ENCODE data around the gene HLF. TPM values are rescaled to one million over a fixed set of nuclear protein-coding genes. Genes with fewer than 3 reads are reported as not detected.

HLF gene
- polyA plus RNA-seq, 3 donors, result not detected

GRCh38 chr17:55314784-55315491 is 50.2 kb downstream of the HLF start:
- Histone ChIP-seq H4K20me1 (ENCODE audit: insufficient read depth, low read length) (no peaks in the 10 kb centered on the region), H3K9ac (ENCODE audit: insufficient read depth, low read length, poor library complexity, severe bottlenecking) (no peak overlapping the region), H3K36me3 (replicated peaks in 1 of 2; ENCODE audit: control insufficient read depth in 1 of 2, insufficient read depth in 2 of 2, low read length in 2 of 2) (no peaks in the 10 kb centered on the region), H3K27ac (ENCODE audit: low read depth in 1 of 2, low read length in 2 of 2) (no peak overlapping the region), H3K79me2 (ENCODE audit: insufficient read depth, low read length) (no peaks in the 10 kb centered on the region), H2AFZ (ENCODE audit: insufficient read depth, low read depth, low read length, poor library complexity, severe bottlenecking) (no peak overlapping the region), H3K9me3 (replicated peaks in 1 of 2; ENCODE audit: control insufficient read depth in 1 of 2, insufficient read depth in 1 of 2, low read length in 2 of 2) (no peaks in the 10 kb centered on the region), H3K4me3 (replicated peaks in 1 of 3; ENCODE audit: low read depth in 2 of 3, low read length in 3 of 3) (no peak overlapping the region), H3K4me1 (ENCODE audit: control insufficient read depth in 1 of 2, insufficient read depth in 2 of 2, low read length in 2 of 2) (no peaks in the 10 kb centered on the region), H3K27me3 (ENCODE audit: control insufficient read depth in 2 of 2, insufficient read depth in 2 of 2, low read length in 2 of 2) (no peaks in the 10 kb centered on the region), H3K4me2 (replicated peaks; ENCODE audit: extremely low read depth, low read length, poor library complexity, severe bottlenecking) (no peak overlapping the region)
- peaks cover 0 to 2% (median 0%) of the 10 kb centered on the region in 7 donors for H3K9me3 Mint-ChIP-seq
- intact Hi-C loops (cut with micrococcal nuclease), result no loop called here
- no peaks in the 10 kb centered on the region for H3K36me3 Mint-ChIP-seq
- DNase-seq, result no peak
- peaks cover 0 to 2% (median 0%) of the 10 kb centered on the region in 3 donors for H3K27me3 Mint-ChIP-seq (ENCODE audit: low read depth in 3 of 3)
- H3K4me3 Mint-ChIP-seq, result no peak overlapping the region
- no peaks in the 10 kb centered on the region for H3K4me1 Mint-ChIP-seq
- TF ChIP-seq CTCF (IDR thresholded peaks at IDR 0.05), result no peak
- WGBS (ENCODE audit: insufficient coverage), result 94% methylated on average over 5 of the region's 8 CpGs
- H3K27ac Mint-ChIP-seq, result no peak overlapping the region

- Mint-ChIP-seq H3K27ac (no peak overlapping the region), H3K36me3 (no peaks in the 10 kb centered on the region), H3K9me3 (peaks cover 0 to 4% (median 0%) of the 10 kb centered on the region in 7 donors), H3K4me3 (no peak overlapping the region), H3K4me1 (no peaks in the 10 kb centered on the region), H3K27me3 (ENCODE audit: low read depth in 3 of 3) (peaks cover 0 to 2% (median 0%) of the 10 kb centered on the region in 3 donors)
- Histone ChIP-seq H3K9ac (ENCODE audit: insufficient read depth, low read length, poor library complexity, severe bottlenecking) (no peak overlapping the region), H3K36me3 (replicated peaks in 1 of 2; ENCODE audit: control insufficient read depth in 1 of 2, insufficient read depth in 2 of 2, low read length in 2 of 2) (no peaks in the 10 kb centered on the region), H3K79me2 (ENCODE audit: insufficient read depth, low read length) (no peaks in the 10 kb centered on the region), H3K4me3 (replicated peaks in 1 of 3; ENCODE audit: low read depth in 2 of 3, low read length in 3 of 3) (no peak overlapping the region), H4K20me1 (ENCODE audit: insufficient read depth, low read length) (no peaks in the 10 kb centered on the region), H2AFZ (ENCODE audit: insufficient read depth, low read depth, low read length, poor library complexity, severe bottlenecking) (no peak overlapping the region), H3K27me3 (ENCODE audit: control insufficient read depth in 2 of 2, insufficient read depth in 2 of 2, low read length in 2 of 2) (no peaks in the 10 kb centered on the region), H3K9me3 (replicated peaks in 1 of 2; ENCODE audit: control insufficient read depth in 1 of 2, insufficient read depth in 1 of 2, low read length in 2 of 2) (no peaks in the 10 kb centered on the region), H3K4me1 (ENCODE audit: control insufficient read depth in 1 of 2, insufficient read depth in 2 of 2, low read length in 2 of 2) (no peaks in the 10 kb centered on the region), H3K27ac (ENCODE audit: low read depth in 1 of 2, low read length in 2 of 2) (no peak overlapping the region), H3K4me2 (replicated peaks; ENCODE audit: extremely low read depth, low read length, poor library complexity, severe bottlenecking) (no peak overlapping the region)
- DNase-seq, result no peak
- no peak for TF ChIP-seq CTCF (IDR thresholded peaks at IDR 0.05)
- 95% methylated on average over 2 of the region's 2 CpGs for WGBS (ENCODE audit: insufficient coverage)
- intact Hi-C loops (cut with micrococcal nuclease), result no loop called here
Measured at GRCh38 chr17:55316499-55316898, 51.7 kb downstream of the HLF start.

Data from CD14-positive monocyte (primary cell).